NK-92 treated with Interleukin-12 subunit alpha and Interleukin-12 subunit beta, amount 100 ng/mL, for 24 hours (cell line): ENCODE results near the gene NBPF4.
A peak's percentile ranks its signal among the peaks of the same experiment; 100 is the strongest.
"Not testable (repeated sequence)": the region's sequence is repeated elsewhere in the genome, so short reads cannot be mapped to it uniquely, and the experiment has no call there.

Experiments used
- DNase-seq: peaks from one replicate; lab custom pipeline; 2025; lab: John Stamatoyannopoulos, UW

Gene NBPF4

GRCh38 chr1:108211014-108211413, 32.9 kb downstream of the NBPF4 start:
- no peak for DNase-seq

GRCh38 chr1:108209456-108210108, 34.3 kb downstream of the NBPF4 start:
- no peak for DNase-seq

GRCh38 chr1:108208724-108209446, 35.0 kb downstream of the NBPF4 start:
- no peak for DNase-seq

- not testable (repeated sequence) for DNase-seq
These were observed 40.3 kb downstream of the NBPF4 start for GRCh38 chr1:108203582-108203981.

- DNase-seq: no peak
These were observed 42.2 kb downstream of the NBPF4 start for GRCh38 chr1:108201687-108202086.

- no peak for DNase-seq
These were observed 43.2 kb downstream of the NBPF4 start for GRCh38 chr1:108200687-108201051.

GRCh38 chr1:108199781-108200686, 43.8 kb downstream of the NBPF4 start, which contains the start of gene SLC25A24:
Gene SLC25A24, minus strand, starts transcription at chr1:108200343. Its CDS starts 205 bp downstream, at chr1:108200138.
- peak; percentile 58 for DNase-seq

- DNase-seq: no peak
These were observed 44.6 kb downstream of the NBPF4 start for GRCh38 chr1:108199201-108199691.

- DNase-seq: no peak
These were observed 49.8 kb downstream of the NBPF4 start for GRCh38 chr1:108194051-108194450.

GRCh38 chr1:108193333-108193732, 50.5 kb downstream of the NBPF4 start:
- DNase-seq: no peak

GRCh38 chr1:108192581-108192980, 51.3 kb downstream of the NBPF4 start:
- no peak for DNase-seq

- DNase-seq: no peak
These were observed 53.0 kb downstream of the NBPF4 start for GRCh38 chr1:108190686-108191416.

GRCh38 chr1:108190001-108190634, 53.8 kb downstream of the NBPF4 start:
- DNase-seq: no peak

- no peak for DNase-seq
These were observed 55.1 kb downstream of the NBPF4 start for GRCh38 chr1:108188801-108189200.

- DNase-seq: no peak
These were observed 60.7 kb downstream of the NBPF4 start for GRCh38 chr1:108182959-108183700.

- no peak for DNase-seq
These were observed 64.9 kb downstream of the NBPF4 start for GRCh38 chr1:108179018-108179417.
